GM18498 (cell line): ENCODE data around the gene GJB3.
"Not testable (repeated sequence)": the region's sequence is repeated elsewhere in the genome, so short reads cannot be mapped to it uniquely, and the experiment has no call there.

Source experiments
- ATAC-seq: cut with Tn5 transposase; IDR thresholded peaks from one replicate; pipeline ENCODE4 v1.9.1; 2021; ENCODE audit warnings: mild to moderate bottlenecking, moderate library complexity; ENCODE audit not compliant: unreplicated experiment

GJB3 gene

DNA sequence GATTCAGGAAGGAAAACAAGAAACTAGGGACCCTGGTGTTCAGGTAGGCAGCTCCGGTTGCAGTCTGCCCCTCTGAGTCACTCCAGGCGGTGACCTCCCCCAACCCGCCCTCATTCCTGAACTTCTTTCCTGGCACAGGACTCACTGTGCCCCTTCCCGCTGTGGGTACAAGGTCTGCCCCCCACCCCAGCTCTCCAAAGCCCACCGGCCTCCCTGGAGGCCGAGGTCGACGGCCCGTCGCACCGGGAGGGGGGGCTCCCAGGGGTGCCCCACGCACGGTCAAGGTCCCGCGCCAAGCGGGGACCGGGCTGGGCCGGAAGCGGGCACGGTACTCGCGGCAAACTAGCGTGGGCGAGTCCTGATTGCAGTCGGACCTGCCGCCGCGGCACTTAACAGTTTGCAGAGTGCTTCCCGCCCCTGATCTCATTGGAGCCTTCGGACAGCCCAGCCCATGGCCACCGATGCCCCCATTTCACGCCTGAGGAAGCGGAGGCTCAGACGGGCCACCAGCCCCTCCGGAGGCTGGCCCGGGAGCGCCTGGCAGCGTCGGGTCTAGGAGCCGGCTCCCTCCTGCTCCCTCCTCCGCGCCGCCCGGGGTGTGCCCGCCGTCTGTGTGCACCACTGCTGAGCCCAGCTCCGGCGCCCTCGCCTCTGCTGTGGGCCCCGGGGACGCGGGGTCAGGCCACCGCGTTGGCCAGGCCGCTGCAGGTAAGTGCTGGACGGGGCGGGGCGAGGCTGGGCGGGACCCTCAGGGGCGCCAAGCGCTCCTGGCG, at the start of gene GJB3:
Gene GJB3, plus strand, starts transcription at position 144 of the 773 bp plus-strand sequence. CDS start 3,549 bp downstream, outside the sequence.
- no peak for ATAC-seq

DNA sequence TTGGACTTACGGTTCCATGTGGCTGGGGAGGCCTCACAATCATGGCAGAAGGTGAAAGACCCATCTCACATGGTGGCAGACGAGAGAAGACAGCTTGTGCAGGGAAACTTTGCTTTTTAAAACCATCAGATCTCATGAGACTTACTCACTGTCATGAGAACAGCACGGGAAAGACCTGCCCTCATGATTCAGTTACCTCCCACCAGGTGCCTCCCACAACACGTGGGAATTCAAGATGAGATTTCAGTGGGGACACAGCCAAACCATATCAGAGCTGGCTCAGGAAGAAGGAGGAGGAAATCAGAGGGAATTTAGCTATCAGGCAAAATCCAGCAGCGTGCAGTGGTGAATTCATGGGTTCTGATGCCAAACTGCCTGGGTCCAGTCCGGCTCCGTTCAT, 48.2 kb upstream of the GJB3 start:
- ATAC-seq: not testable (repeated sequence)

DNA sequence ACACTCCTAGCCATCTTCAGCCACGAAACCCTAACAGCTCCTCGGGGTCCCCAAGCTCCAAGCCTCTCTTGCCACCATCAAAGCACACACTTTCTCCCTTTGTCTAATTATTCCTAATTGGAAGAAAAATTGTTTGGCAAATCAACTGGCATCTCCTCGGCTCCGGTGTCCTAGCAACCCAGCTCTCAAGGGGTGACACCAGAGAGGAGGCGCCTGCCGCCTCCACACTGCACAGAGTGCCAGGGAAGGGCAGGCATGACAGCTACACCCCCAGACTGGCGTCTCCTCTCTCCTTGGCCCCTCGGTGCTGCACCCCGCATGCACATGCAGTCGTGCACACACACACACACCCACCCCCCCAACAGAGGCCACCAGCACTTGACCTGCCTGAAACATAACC, 44.3 kb upstream of the GJB3 start:
- ATAC-seq: no peak

DNA sequence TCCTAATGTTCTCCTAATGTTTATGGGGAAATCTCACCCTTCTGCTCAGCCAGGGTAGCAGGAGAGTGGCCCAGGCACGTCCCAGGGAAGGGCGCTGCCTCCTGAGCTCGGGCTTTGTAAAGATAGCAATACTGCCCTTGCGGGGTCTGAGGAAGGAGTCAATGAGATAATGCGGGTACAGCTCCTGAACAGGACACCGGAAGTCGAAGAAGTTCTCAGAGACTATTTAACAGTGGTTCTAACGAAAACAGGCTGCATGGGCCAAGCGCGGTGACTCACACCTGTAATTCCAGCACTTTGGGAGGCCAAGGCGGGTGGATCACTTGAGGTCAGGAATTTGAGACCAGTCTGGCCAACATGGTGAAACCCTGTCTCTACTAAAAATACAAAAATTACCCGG, 43.8 kb upstream of the GJB3 start:
- ATAC-seq: not testable (repeated sequence)

DNA sequence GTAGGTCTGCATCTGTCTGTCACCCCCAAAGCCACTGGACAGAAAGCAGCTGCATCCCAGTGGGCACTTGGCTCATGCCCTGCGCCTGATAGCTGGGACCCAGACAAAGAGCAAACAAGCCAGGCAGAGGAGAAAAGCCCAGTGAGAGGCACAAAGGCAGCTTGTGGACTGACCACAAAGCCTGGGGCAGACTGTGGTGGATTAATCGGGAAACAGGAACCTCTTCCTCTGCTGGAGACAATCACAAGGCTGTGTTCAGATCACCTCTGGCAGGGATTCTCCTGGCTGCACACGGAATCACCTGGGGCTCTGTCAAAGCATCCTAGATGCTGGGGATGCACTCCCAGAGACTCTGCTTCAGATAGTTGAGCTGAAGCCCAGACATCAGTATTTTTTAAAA, 41.4 kb upstream of the GJB3 start:
- ATAC-seq: no peak

DNA sequence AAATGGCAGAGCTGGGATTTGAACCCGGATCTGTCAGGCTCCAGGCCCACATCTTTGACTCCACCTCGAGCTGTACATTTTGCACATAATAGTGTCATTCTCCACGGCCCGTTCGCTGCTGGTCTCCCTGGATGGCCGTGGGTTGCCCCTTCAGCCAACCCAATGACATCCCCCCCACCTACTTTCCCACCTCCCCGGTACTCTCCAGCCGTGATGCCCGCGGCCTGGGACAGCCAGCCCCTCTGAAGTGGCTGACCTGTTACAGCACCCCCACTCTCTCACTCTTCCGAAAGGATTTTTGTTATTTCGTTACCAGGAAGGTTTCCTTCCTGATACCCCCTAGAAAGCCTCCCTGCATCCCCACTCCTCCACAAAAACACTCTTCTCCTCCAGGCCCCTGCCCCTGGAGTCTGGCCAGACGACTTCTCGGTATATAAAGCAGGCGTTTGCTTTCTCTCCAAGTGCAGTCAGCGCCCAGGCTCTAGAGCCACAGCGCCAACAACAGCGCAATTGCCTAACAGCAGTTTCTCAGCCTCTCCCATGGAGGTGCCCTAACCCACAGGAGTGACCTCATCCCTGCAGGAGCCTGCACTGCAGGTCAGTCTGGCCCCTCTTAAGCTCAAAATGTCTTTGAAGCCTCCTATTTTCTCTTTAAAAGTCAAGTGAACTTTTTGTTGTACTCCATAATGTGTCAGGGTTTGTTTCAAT, 40.7 kb upstream of the GJB3 start:
- ATAC-seq: no peak

DNA sequence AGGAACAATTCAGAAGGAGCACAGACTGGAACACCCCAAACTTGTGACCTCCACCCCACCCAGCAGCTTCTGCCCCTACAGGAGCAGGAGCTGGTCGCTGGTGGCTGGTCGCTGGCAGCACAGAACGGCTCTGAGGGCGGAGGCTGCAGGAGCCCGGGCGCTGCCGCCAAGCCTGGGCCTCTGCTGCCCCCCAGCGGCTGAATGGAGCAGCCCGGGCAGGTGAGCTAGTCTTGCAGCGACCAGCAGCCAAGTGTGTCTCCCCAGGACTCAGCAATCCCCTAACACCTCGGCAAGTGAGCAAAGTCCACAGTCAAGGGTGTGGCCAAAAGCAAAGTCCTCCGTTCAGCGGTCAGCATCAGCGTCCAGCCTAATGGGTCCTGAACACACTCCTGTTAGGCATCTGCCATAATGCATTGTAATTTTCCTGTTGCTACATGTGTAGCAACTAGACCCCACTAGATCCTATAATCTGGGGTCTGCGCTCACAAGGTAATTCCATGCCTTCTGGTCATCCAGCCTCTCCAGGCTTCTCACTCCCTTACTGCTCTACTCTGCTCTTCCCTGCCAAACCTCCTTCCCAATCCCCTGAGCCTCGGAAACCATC, 38.2 kb upstream of the GJB3 start:
- ATAC-seq: peak; percentile 84

DNA sequence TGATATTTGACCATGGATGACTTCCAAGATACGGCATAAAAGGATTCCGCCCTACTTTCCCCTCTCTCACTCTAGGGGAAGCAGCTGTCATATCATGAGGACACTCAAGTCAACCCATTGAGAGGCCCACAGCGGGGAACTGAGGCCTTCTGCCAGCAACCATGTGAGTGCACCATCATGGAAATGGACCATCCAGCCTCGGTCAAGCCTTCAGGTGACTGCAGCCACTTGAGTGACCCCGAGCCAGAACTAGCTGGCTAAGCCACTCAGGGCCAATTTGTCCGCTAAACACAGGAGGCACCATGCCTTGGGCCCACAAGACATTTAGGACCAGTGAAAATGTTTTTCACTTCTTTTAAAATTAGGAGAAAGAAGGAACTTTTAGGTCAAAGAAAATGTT, 37.2 kb upstream of the GJB3 start:
- no peak for ATAC-seq

DNA sequence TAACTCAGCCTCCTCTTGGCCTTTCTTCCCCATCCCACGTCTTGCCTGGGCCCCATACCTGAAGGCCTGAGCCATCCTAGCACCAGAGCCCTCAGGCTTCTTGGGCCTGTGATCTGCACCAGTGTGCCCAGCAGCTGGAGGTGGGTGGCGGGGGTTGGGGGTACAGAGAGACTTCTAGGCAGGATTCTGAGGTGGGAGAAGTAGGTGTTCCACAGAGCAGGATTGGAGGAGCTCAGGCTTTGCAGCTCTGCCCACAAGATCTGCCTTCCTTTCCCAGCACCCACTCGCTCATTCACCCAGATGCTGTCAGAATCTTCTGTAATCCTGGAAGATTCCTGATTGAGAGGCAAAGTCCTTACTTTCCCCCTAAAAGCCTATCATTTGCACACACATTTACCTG, 36.2 kb upstream of the GJB3 start:
- no peak for ATAC-seq

DNA sequence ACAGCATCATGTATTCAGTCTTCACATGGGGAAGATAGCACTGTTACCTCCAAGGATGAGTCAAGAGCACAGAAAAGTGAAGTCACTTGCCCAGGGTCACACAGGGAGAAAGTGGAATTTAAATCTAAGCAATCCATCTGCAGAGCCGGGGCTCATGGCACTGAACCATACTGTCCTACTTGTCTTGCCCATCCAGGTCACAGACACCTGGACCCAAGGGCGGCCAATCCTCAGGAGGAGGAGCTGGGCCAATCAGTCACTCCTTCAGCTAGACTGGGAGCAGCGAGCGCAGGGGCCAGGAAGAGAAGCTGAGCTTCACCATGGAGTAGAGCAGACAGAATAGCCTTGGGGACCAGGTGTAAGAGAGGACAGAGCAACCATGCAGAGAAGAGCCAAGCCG, 35.3 kb upstream of the GJB3 start:
- ATAC-seq: no peak

DNA sequence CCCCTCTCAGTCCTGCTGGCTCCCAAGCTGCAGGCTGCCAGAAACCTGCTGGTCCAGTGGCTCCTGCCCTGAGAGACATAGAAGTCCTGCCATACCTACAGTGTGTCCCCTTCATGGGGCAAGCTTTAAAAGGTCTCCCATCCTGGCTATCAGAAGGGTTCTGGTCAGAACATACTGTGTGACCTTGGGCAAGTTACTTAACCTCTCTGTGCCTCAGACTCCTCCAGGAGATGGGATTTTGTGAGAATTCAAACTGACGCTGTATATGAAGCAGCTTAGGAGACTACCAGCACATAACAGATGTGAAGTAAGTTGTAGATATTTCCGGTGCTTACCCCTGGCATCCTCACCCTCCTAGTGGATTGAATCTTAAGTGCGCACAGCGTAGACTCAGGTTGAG, 34.9 kb upstream of the GJB3 start:
- no peak for ATAC-seq

DNA sequence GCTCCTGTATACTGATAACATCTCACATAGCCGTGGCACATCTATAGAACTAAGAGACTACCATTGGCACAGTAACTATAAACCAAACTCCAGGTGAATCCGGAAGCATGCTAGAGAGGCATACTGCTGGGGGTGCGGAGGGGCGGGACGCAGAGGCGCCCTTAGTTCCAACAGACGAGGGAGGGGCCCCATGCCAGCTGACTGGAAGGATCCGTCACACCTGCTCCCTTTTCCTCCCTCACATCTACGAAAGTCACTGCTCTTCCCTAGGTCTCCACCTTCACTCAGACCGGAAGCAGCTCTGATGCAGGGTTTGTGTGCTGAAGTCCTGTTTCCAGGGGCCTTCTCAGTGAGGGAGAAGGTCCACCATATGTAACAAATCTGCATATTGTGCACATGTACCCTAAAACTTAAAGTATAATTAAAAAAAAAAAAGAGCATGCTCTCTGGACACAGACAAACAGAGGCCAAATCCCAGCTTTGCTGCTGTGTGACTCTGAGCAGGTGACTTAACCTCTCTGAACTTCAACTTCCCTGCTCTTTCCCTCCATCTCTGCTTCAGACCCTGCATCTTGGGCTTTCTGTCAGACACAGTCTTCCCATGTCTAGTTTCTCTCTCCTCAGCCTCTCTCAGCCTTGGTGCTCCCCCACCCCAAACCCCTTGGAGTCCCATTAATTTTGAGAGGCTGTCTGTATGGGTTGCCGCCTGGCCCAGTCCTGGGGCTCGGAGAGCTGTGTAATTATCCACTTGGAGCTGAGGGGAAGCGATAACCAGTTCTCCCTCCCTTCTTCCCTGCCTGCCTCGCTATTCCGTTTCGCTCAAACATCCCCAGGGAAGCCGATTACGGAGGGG, 34.0 kb upstream of the GJB3 start:
- no peak for ATAC-seq

DNA sequence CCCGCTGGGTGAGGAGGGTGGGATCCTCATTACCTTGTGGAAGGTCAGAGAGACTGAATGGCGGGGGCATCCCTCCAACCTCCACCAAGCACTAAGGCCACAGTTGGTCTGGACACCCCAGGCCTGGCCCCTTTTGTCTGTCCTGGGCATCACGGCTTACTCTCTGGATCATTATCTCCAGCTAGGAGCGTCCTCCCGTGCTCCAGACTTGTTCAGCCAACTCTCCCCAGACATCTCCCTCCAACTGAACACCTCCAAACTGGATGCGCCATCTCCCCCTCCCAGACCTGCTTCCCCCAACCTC, 33.4 kb upstream of the GJB3 start:
- ATAC-seq: no peak

DNA sequence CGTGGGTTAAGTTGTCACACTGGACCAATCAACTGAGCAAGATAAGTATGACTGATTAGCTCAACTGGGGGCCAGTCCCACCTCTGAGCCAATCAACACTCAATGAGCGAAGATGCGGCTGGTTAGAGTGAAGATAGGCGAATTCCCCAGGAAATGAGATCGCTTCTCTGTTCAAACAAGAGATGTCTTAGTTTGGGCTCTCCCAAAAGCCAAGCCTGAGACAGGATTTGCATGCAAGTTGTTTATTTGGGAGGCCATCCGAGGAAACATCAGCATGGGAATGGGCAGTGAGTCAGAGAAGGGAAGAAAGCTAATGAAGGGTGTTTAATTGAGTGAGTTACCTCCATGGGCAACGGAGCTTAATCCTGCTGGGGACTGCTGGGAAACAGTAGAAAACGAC, 31.0 kb upstream of the GJB3 start:
- ATAC-seq: no peak

DNA sequence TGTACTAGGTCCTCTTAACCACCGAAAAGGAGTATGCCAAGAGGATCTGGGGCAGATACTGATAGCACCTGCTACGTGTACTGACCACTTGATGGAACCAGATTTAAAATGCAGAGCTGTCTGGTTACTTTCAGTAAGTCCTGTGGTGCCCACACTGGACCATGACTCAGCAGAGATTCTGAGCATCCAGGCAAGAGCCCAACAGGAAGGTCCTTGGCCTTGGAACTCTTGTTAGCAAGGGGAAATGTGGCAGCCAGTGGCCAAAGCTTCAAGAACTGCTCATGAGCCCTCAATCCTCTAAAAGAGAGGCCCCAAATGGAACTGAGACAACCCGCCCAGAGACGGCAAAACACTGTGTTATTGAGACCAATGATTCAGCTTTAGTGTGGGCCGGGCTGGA, 30.4 kb upstream of the GJB3 start:
- no peak for ATAC-seq

DNA sequence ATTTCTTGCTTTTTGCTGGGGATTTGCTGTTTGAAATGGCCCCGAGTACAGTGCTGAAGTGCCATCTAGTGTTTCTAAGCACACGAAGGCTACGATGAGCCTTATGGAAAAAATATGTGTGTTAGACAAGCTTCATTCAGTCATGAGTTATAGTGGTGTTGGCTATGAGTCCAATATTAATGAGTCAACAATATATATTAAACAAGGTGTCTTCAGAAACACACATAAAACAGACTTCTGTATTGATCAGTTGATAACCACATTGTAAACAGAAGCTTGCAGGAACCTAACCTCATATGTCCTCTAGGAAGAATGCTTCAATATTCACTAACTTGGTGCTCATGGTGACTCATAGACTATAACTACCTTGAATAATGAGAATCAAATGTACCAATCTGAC, 27.9 kb upstream of the GJB3 start:
- ATAC-seq: no peak

DNA sequence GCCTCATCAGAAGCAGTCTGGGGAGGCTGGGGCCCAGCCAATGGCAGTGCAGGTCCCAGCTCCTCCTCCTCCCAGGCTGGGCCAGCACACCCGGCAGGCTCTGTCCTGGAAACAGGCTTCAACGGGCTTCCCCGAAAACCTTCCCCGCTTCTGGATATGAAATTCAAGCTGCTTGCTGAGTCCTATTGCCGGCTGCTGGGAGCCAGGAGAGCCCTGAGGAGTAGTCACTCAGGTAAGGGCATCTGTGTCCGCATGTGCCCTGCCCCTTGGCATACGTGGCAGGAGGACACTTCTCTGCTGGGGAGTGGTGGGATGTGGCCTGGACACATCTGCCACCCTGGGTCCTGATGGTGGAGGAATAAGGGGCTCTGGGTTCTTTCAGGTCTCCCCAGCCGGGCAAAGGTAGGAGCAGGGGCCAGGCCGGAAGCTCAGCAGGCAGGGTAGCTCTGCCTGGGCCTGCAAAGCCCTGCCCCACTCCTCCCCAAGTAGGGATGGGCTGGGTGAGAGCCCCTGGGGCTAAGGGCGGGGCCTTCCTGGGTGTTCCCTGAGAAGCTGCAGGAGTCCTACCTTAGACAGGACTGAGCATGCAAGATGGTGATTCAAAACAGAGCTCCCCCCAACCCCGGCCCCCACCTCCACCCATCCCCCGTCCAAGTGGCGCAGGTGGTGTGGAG, 25.9 kb upstream of the GJB3 start, which contains the start of gene GJB5:
Gene GJB5, plus strand, starts transcription at position 84 of the 674 bp plus-strand sequence. CDS start 2,284 bp downstream, outside the sequence.
- no peak for ATAC-seq

DNA sequence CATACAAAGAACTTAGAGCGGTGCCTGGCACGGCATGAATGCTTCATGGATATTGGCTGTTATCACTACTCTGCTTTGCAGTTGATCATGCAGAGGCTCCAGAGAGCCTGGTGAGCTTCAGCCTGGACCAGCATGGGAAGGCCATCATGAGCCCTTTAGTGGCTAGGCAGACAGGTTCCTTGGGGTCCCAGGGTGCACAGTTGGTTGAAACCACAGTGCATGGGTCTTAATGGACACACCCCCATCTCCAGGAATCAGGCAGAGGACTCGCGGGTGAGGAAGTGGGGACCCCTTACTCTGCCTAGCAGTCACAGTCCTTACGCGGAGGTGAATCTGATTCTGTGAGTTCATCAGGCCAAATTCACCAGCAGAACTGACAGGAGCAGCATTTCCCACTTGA, 25.1 kb upstream of the GJB3 start:
- no peak for ATAC-seq

DNA sequence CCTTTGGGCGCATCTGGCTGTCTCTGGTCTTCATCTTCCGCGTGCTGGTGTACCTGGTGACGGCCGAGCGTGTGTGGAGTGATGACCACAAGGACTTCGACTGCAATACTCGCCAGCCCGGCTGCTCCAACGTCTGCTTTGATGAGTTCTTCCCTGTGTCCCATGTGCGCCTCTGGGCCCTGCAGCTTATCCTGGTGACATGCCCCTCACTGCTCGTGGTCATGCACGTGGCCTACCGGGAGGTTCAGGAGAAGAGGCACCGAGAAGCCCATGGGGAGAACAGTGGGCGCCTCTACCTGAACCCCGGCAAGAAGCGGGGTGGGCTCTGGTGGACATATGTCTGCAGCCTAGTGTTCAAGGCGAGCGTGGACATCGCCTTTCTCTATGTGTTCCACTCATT, 23.6 kb upstream of the GJB3 start:
- no peak for ATAC-seq

DNA sequence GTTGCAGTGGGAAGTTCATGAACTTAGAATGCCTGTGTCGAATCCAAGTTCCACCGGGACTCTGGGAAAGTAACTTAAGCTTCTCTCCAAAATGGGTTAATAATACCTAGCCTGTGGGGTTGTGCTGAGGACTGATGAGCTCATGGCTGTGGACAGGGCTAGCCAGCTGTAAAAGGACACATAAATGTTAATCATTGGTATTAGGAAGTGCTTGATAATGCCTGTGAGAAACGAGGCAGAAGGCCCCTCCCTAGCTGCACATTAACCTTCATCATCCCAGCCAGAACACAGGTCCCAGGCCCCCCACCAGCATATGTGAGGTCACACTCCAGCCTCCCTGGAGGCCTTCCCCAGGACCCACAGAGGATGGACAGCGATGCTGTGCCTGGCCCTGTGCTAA, 22.3 kb upstream of the GJB3 start:
- no peak for ATAC-seq
